Epithelial cell of proximal tubule (primary cell): ENCODE data around the gene KIF5A. TPM values are rescaled to one million over a fixed set of nuclear protein-coding genes. Genes with fewer than 3 reads are reported as not detected.

Experiments used
- DNase-seq: peaks from one replicate; pipeline ENCODE4 v3.0.0-alpha.2; 2011; ENCODE audit warnings: low read depth
- H3K4me3 ChIP-seq: 2 replicates; pipeline ENCODE4 v1.5.1; 2011; ENCODE audit warnings: low read depth, mild to moderate bottlenecking, low read length
- CTCF ChIP-seq: conservative IDR thresholded peaks from 2 replicates; pipeline ENCODE4 v1.5.1; 2012; ENCODE audit warnings: low read depth, mild to moderate bottlenecking, low read length
- total RNA-seq: library from RNA; depleted of rRNA; stranded (reverse); fragments of >200 nt; gene quantifications from 2 replicates; pipeline ENCODE4 v1.2.3, GENCODE V29; 2015

The KIF5A gene
- total RNA-seq, 1 donor from 2014 or later = 0.46 TPM

DNA sequence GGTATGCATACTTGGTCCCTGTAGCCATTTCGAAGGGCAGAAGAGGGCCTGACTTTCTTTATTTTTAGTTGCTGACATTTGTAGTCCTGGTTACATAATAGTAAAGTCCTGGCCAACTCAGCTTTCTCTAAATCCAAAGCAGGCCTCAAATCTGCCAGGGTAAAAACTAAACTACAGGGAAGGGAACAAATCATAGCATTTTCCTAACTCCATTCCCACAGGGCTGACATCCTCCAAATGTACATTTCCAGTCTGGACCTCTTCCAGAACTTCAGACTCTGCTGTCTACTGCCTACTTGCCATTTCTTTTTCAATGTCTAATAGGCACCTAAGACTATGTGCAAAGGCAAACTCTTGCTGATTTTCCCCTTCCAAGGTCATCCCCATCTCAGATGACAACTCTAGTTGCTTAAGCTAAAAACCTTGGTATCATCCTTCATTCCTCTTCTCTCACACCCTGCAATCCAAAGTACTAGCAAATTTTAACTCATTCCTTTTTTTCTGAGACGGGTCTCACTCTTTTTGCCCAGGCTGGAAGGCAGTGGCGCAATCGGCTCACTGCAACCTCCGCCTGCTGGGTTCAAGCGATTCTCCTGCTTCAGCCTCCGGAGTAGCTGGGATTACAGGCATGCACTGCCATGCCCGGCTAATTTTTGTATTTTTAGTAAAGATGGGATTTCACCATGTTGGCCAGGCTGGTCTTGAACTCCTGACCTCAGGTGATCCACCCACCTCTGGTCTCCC is 31.5 kb upstream of the KIF5A start:
- no peak for DNase-seq
- TF ChIP-seq CTCF = no peak
- H3K4me3 ChIP-seq = peak overlapping the region; percentile 100

DNA sequence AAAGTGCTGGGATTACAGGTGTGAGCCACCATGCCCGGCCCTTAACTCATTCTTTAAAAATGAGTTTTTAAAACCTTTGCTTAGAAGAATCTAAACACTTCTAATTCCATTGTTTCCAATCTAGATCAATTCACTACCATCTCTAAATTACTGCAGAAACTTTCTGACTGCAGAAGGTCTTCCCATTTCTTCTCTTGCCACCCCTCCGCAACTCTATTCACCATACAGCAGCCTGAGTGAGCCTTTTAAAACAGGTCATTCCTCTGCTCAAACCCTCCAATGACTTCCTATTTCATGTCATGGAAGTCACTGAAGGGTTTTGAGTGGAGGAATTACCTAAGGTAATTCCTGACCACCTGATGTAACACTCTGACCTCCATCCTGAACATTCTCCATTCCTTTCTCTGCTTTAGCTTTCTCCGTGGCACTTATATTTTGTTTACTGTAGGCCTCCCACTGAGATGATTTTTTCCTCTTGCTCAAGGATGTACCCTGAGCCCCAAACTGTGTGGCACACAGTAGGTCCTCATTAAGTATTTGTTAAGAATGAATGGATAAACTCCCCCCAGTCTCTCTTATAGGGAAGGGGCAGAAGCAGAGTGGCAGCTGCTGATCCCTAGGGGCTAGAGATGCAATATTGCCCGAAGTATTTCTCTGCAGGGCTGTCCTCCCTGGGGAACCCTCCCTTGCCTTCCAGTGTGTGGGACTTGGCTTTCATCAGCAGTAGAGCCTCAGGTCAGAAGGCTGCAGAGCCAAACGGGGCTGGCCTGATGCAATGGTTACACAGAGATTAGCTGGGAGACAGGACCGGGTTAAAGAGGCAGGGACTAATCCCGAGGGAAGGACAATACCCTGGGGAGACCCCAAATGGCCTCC is 30.7 kb upstream of the KIF5A start:
- H3K4me3 ChIP-seq = peak overlapping the region; percentile 100
- DNase-seq = no peak
- TF ChIP-seq CTCF = no peak

GRCh38 chr12:57519796-57520052 is 30.1 kb upstream of the KIF5A start:
- H3K4me3 ChIP-seq = peak overlapping the region; percentile 100
- DNase-seq = no peak
- TF ChIP-seq CTCF = no peak

- H3K4me3 ChIP-seq = peak within 1 kb of the TSS; percentile 100
- TF ChIP-seq CTCF = no peak
Measured at GRCh38 chr12:57520053-57520818, 29.6 kb upstream of the KIF5A start, which contains the start of gene DDIT3. Gene DDIT3 (minus strand): TSS chr12:57520514. CDS start chr12:57517406, 3,108 bp downstream.

GRCh38 chr12:57521525-57522010 is 28.3 kb upstream of the KIF5A start:
- no peak for DNase-seq
- H3K4me3 ChIP-seq = peak overlapping the region; percentile 72
- TF ChIP-seq CTCF = peak; percentile 11

More at GRCh38 chr12:57520053-57520818, 29.6 kb upstream of the KIF5A start, which contains the start of gene DDIT3:
- peak; percentile 72 for DNase-seq

GRCh38 chr12:57522011-57522886 is 27.6 kb upstream of the KIF5A start, which contains the start of gene MBD6:
Gene MBD6 (plus strand): TSS chr12:57522824. CDS start chr12:57524304, 1,480 bp downstream.
- DNase-seq = no peak
- no peak for TF ChIP-seq CTCF
- peak within 1 kb of the TSS; percentile 72 for H3K4me3 ChIP-seq
